Stimulated activated CD4-positive, alpha-beta T cell treated with anti-CD3 and anti-CD28 coated beads, Interleukin-12 subunit alpha, Interleukin-12 subunit beta, amount 100 ng/mL, for 4 hours (primary cell): Measurements from ENCODE around the gene SLC9A3.

Experiments
- DNase-seq: peaks from one replicate; pipeline ENCODE4 v3.0.0-alpha.2; 2020

SLC9A3 gene

DNA sequence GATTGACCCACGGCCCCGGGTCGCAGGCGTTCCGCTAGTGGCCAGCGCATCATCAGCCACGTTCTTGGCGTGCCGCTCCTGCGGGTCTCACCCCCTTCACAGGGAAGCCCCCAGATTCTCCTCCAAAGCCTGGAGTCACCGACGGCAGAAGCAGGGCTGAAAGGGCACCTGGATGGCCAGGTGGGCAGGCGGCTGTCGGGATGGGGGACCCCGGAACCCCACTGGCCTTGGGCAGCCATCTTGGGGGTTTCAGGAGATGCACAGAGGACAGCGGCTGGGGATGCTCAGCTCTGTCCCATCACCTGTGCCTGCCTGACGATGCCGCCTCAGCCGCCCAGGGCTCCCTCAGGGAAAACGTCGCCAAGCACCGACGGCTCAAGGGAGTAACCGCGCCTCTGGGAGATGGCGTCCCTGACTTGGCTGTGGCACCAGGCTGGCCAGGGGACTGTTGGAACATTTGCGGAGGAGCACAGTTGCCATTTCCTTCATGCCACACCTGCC, 14.1 kb upstream of the SLC9A3 start:
- DNase-seq = no peak

DNA sequence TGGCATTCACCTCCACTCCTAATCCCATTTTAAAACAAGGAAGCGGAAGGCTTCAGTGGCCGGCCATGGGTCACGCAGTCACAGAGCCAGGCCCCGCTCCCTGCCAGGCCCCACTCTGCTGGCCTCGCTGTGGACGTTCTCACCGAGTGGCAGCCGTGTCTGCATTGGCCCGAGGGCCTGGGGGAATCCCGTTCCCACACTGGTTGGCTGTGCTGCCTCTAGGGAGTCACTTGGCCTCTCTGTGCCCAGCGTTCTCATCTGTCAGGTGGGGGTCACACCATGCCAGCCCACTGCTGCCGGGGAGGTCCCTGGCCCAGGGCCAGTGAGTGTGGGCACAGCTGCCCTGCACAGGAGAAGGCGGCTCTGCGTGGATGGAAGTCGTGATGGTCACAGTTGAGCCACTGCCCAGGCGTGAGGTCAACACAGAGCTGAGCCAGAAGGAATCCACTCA, 13.4 kb upstream of the SLC9A3 start:
- DNase-seq = no peak

DNA sequence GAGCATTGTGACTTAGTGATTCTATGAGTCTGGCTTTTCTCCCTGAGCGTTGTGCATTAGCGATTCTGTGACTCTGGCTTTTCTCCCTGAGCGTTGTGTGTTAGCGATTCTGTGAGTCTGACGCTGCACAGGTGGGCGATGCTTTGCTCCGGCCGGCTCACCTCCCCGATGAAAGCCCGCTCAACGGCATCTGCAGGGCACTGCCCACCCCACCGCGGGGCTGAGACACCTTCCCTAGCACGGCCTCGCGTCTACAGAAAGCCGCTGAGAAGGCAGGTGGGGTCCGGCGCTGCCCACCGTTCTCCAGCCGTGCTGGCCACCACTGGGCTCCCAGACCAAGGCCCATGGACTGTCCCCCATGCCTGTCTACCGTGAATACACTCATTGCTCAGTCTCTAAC, 12.8 kb upstream of the SLC9A3 start:
- DNase-seq = no peak

GRCh38 chr5:535846-536698, 11.8 kb upstream of the SLC9A3 start:
- no peak for DNase-seq

GRCh38 chr5:534743-535671, 10.8 kb upstream of the SLC9A3 start:
- no peak for DNase-seq

GRCh38 chr5:533955-534742, 9.9 kb upstream of the SLC9A3 start:
- DNase-seq = no peak

GRCh38 chr5:533243-533954, 9.2 kb upstream of the SLC9A3 start:
- DNase-seq = no peak

DNA sequence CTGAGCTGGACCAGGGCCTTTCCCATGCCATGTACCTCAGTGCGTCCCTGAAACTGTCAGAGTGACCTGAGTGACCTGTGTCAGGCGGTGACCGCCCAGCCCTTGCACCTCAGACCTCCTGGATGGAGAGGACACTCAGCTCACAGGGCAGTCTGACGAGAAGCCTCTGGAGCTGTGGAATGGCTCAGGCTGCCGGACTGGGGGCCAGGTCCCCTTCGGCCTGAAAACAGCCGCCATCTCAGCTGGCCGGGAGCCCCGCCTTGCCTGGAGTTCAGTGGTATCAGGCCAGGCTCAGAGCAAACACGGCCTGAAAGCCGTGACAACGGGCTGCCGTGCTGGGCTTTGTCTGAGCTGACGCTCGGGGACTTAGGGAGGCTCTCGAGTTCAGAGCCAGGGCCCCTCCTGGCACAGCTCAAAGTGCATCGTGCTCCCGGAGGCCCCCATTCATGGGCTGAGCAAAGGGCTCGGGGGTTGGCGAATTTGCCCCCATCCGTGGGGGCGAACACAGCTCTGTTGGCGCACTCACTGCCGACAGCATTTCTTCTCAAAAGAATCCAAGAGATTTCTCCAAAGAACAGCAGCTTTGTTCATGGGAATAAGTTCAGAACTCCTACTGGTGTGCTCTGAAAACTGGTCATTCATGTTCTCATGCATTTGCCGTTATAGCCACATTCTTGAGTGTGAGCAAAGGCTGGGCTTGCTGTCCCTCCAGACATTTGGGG, 8.4 kb upstream of the SLC9A3 start:
- DNase-seq = no peak

GRCh38 chr5:531749-532315, 7.6 kb upstream of the SLC9A3 start:
- no peak for DNase-seq

GRCh38 chr5:531101-531748, 7.0 kb upstream of the SLC9A3 start:
- DNase-seq = no peak

GRCh38 chr5:530001-530955, 6.0 kb upstream of the SLC9A3 start:
- DNase-seq = no peak

DNA sequence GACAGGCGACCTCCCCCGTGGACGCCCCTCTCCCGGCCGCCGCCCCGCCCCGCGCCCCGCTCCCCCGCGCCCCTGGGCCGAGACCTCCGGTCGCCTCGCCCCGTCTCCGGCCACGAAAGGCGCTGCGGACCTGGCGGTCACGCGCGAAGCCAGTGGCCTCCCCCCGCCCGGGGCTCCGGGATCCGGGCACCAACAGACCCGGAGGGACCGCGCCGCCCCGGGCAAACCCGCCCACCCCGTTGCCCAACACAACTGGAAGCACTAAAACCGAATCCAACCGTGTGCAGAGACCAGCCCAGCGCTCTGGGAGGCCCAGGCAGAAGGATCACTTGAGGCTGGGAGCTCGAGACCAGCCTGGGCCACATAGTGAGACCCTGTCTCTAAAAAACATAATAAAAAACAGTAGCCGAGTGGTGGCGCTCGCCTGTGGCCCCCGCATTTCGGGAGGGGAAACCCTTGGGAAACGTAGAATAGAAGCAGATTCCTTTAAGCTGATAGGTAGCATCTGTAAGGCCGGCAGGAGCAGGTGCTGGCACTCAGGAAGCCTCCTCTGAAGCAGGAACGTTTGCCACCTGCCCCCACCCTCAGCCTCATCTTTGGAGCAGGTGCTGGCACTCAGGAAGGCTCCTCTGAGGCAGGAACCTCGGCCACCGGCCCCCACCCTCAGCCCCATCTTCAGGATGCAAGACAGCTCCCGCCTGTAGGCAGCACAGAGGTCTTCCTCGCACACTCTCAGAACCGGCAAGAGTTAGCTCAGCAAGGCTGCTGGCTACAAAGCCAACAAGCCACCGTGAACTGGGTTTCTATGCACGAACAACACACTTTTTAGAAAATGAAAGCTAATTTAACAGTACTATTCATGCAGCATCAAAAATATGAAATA, 4.6 kb upstream of the SLC9A3 start:
- DNase-seq = no peak

GRCh38 chr5:527646-528628, 3.7 kb upstream of the SLC9A3 start:
- DNase-seq = no peak

GRCh38 chr5:526456-527088, 2.3 kb upstream of the SLC9A3 start:
- DNase-seq = no peak

- no peak for DNase-seq
These were observed 1.7 kb upstream of the SLC9A3 start for GRCh38 chr5:525916-526315.

- DNase-seq = no peak
These were observed 918 bp upstream of the SLC9A3 start for GRCh38 chr5:524973-525761.
